H9 (cell line): Measurements from ENCODE around the gene NR3C2. TPM values are rescaled to one million over a fixed set of nuclear protein-coding genes. Genes with fewer than 3 reads are reported as not detected.
A peak's percentile ranks its signal among the peaks of the same experiment; 100 is the strongest.

ENCODE experiments used
- DNase-seq: peaks from one replicate; pipeline ENCODE4 v3.0.0-alpha.2; 2017
- H2AFZ ChIP-seq: one replicate; pipeline ENCODE4 v1.6.1; 2013; ENCODE audit warnings: mild to moderate bottlenecking, low read length, control low read depth, moderate library complexity
- H2AK5ac ChIP-seq: 2 replicates; pipeline ENCODE4 v1.6.1; 2013; ENCODE audit warnings: low read length, control low read depth, mixed read lengths; ENCODE audit not compliant: insufficient read length
- H2BK120ac ChIP-seq: one replicate; pipeline ENCODE4 v1.6.1; 2013; ENCODE audit warnings: low read depth, mild to moderate bottlenecking, low read length, control low read depth, inconsistent platforms; ENCODE audit not compliant: poor library complexity, severe bottlenecking
- H2BK12ac ChIP-seq: 2 replicates; pipeline ENCODE4 v1.6.1; 2013; ENCODE audit warnings: low read length, control low read depth, mixed read lengths, low read depth; ENCODE audit not compliant: insufficient read length
- H2BK15ac ChIP-seq: 2 replicates; pipeline ENCODE4 v1.6.1; 2013; ENCODE audit warnings: low read depth, low read length, control low read depth
- H2BK20ac ChIP-seq: one replicate; pipeline ENCODE4 v1.6.1; 2013; ENCODE audit warnings: low read depth, mild to moderate bottlenecking, low read length, control low read depth, inconsistent platforms; ENCODE audit not compliant: poor library complexity, severe bottlenecking
- H2BK5ac ChIP-seq: 2 replicates; pipeline ENCODE4 v1.6.1; 2013; ENCODE audit warnings: low read length, control low read depth, mixed read lengths; ENCODE audit not compliant: insufficient read length
- H3K14ac ChIP-seq: 2 replicates; pipeline ENCODE4 v1.6.1; 2013; ENCODE audit warnings: low read length, control low read depth; ENCODE audit not compliant: insufficient read depth
- H3K18ac ChIP-seq: 2 replicates; pipeline ENCODE4 v1.6.1; 2013; ENCODE audit warnings: low read depth, mild to moderate bottlenecking, mixed read lengths, low read length, control low read depth; ENCODE audit not compliant: insufficient read length
- H3K23ac ChIP-seq: 2 replicates; pipeline ENCODE4 v1.6.1; 2013; ENCODE audit warnings: low read length, control low read depth, mixed read lengths, low read depth; ENCODE audit not compliant: insufficient read length
- H3K23me2 ChIP-seq: 2 replicates; pipeline ENCODE4 v1.6.1; 2013; ENCODE audit warnings: low read depth, mild to moderate bottlenecking, mixed read lengths, low read length, control low read depth; ENCODE audit not compliant: insufficient read length, poor library complexity, severe bottlenecking
- H3K27ac ChIP-seq: 2 replicates; pipeline ENCODE4 v1.5.1; 2013; ENCODE audit warnings: low read length, control low read depth, mixed read lengths, low read depth; ENCODE audit not compliant: insufficient read length
- H3K27me3 ChIP-seq: 2 replicates; pipeline ENCODE4 v1.6.1; 2013; ENCODE audit warnings: low read length, control low read depth, inconsistent platforms; ENCODE audit not compliant: insufficient read depth
- H3K4ac ChIP-seq: 2 replicates; pipeline ENCODE4 v1.6.1; 2013; ENCODE audit warnings: low read depth, mild to moderate bottlenecking, control low read depth, inconsistent platforms, low read length, moderate library complexity
- H3K4me1 ChIP-seq: 2 replicates; pipeline ENCODE4 v1.6.1; 2013; ENCODE audit warnings: low read length, control low read depth, inconsistent platforms; ENCODE audit not compliant: insufficient read depth
- H3K4me2 ChIP-seq: 2 replicates; pipeline ENCODE4 v1.6.1; 2013; ENCODE audit warnings: low read length, control low read depth, mixed read lengths; ENCODE audit not compliant: insufficient read length, insufficient read depth
- H3K56ac ChIP-seq: 2 replicates; pipeline ENCODE4 v1.6.1; 2013; ENCODE audit warnings: low read depth, mild to moderate bottlenecking, mixed read lengths, low read length, control low read depth; ENCODE audit not compliant: insufficient read length
- H3K79me1 ChIP-seq: 2 replicates; pipeline ENCODE4 v1.6.1; 2013; ENCODE audit warnings: low read depth, mild to moderate bottlenecking, moderate library complexity, low read length, control low read depth, inconsistent platforms; ENCODE audit not compliant: insufficient read depth, poor library complexity, severe bottlenecking
- H3K79me2 ChIP-seq: 2 replicates; pipeline ENCODE4 v1.6.1; 2013; ENCODE audit warnings: low read length, control low read depth, inconsistent platforms; ENCODE audit not compliant: insufficient read depth
- H3K9ac ChIP-seq: 2 replicates; pipeline ENCODE4 v1.6.1; 2013; ENCODE audit warnings: low read length, control low read depth, mixed read lengths; ENCODE audit not compliant: insufficient read length; ENCODE audit errors: extremely low read depth
- H3K9me3 ChIP-seq: one replicate; pipeline ENCODE4 v1.6.1; 2013; ENCODE audit warnings: low read depth, low read length, inconsistent platforms; ENCODE audit not compliant: control insufficient read depth
- H3T11ph ChIP-seq: one replicate; pipeline ENCODE4 v1.6.1; 2013; ENCODE audit warnings: mild to moderate bottlenecking, low read length, control low read depth, inconsistent platforms
- H4K20me1 ChIP-seq: one replicate; pipeline ENCODE4 v1.6.1; 2013; ENCODE audit not compliant: control insufficient read depth, insufficient read length, insufficient read depth
- H4K5ac ChIP-seq: 2 replicates; pipeline ENCODE4 v1.6.1; 2013; ENCODE audit warnings: low read depth, mild to moderate bottlenecking, mixed read lengths, low read length, control low read depth; ENCODE audit not compliant: insufficient read length
- H4K8ac ChIP-seq: replicated peaks from 2 replicates; pipeline ENCODE4 v1.6.1; 2013; ENCODE audit warnings: low read length, control low read depth, mixed read lengths, low read depth; ENCODE audit not compliant: insufficient read length
- H4K91ac ChIP-seq: 2 replicates; pipeline ENCODE4 v1.6.1; 2013; ENCODE audit warnings: low read depth, mild to moderate bottlenecking, moderate library complexity, mixed read lengths, low read length, control low read depth; ENCODE audit not compliant: insufficient read length
- H3K27ac Mint-ChIP-seq, 3 experiments: 2 replicates in 2 of 3; 3 replicates in 1 of 3; pipeline ENCODE4 v1.8.0; 2020 to 2021; ENCODE audit warnings: mixed read lengths in 3 of 3, mild to moderate bottlenecking in 1 of 3, moderate library complexity in 1 of 3
- H3K27me3 Mint-ChIP-seq: 2 replicates; pipeline ENCODE4 v1.8.0; 2021; ENCODE audit warnings: low read depth, mild to moderate bottlenecking, moderate library complexity, mixed read lengths
- H3K36me3 Mint-ChIP-seq, 3 experiments: 2 replicates in 2 of 3; 3 replicates in 1 of 3; pipeline ENCODE4 v1.8.0; 2020 to 2021; ENCODE audit warnings: low read depth in 3 of 3, mixed read lengths in 3 of 3; ENCODE audit not compliant: insufficient read depth in 1 of 3
- H3K4me1 Mint-ChIP-seq, 2 experiments: 2 replicates each; pipeline ENCODE4 v1.8.0; 2020; ENCODE audit warnings: mixed read lengths in 2 of 2
- H3K4me3 Mint-ChIP-seq, 2 experiments: 2 replicates in 1 of 2; 3 replicates in 1 of 2; pipeline ENCODE4 v1.8.0; 2020 to 2021; ENCODE audit warnings: mild to moderate bottlenecking in 2 of 2, mixed read lengths in 2 of 2, moderate library complexity in 1 of 2
- H3K9me3 Mint-ChIP-seq, 2 experiments: 2 replicates in 1 of 2; 3 replicates in 1 of 2; pipeline ENCODE4 v1.8.0; 2020; ENCODE audit warnings: mild to moderate bottlenecking in 2 of 2, mixed read lengths in 2 of 2, moderate library complexity in 1 of 2
- total RNA-seq: library from RNA; stranded (reverse); gene quantifications from 2 replicates; pipeline ENCODE4 v1.2.1, GENCODE V29; 2021
- TF ChIP-seq, protein P1 (sequence below): fragments of 200-600 bp; sonication (generic); conservative IDR thresholded peaks from 3 replicates; pipeline ENCODE4 v1.8.0; 2021; ENCODE audit warnings: antibody characterized with exemption, mild to moderate bottlenecking

NR3C2 gene
- total RNA-seq, 1 experiment from 2014 or later: 1.4 TPM

DNA sequence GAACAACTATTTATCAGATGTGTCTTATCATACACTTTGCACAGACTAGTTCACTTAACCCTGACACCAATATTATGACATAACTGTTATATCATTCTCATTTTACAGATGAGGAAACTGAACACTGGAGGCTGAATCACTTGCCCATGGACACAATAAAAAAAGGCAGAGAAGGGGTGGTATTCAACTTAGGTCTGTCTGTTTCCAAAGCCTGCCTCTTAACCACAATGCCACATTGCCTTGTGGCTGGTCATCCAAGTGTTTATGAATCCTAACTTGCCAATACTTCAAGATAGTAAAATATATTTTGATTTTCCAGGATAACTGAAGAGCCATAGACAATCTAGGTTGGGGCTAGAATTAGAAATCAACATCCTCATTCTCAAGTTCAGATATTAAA is 327.8 kb downstream of the NR3C2 start:
- no peak overlapping the region for H3T11ph ChIP-seq
- no peaks in the 10 kb centered on the region for H3K27me3 Mint-ChIP-seq
- no peak overlapping the region for H3K4me3 Mint-ChIP-seq
- H3K4me1 Mint-ChIP-seq: peaks cover 47 to 56% of the 10 kb centered on the region in 2 experiments
- H3K79me1 ChIP-seq: no peaks in the 10 kb centered on the region
- peaks cover 0 to 3% of the 10 kb centered on the region in 2 experiments; a peak in 2 of 5 replicates for H3K9me3 Mint-ChIP-seq
- no peak overlapping the region for H2BK5ac ChIP-seq
- DNase-seq: no peak
- H2AFZ ChIP-seq: no peak overlapping the region
- H3K9me3 ChIP-seq: no peaks in the 10 kb centered on the region
- H3K4ac ChIP-seq: no peak overlapping the region
- H3K4me2 ChIP-seq: no peak overlapping the region
- no peak overlapping the region for H4K91ac ChIP-seq
- TF ChIP-seq, protein P1, sequence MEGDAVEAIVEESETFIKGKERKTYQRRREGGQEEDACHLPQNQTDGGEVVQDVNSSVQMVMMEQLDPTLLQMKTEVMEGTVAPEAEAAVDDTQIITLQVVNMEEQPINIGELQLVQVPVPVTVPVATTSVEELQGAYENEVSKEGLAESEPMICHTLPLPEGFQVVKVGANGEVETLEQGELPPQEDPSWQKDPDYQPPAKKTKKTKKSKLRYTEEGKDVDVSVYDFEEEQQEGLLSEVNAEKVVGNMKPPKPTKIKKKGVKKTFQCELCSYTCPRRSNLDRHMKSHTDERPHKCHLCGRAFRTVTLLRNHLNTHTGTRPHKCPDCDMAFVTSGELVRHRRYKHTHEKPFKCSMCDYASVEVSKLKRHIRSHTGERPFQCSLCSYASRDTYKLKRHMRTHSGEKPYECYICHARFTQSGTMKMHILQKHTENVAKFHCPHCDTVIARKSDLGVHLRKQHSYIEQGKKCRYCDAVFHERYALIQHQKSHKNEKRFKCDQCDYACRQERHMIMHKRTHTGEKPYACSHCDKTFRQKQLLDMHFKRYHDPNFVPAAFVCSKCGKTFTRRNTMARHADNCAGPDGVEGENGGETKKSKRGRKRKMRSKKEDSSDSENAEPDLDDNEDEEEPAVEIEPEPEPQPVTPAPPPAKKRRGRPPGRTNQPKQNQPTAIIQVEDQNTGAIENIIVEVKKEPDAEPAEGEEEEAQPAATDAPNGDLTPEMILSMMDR: no peak
- no peaks in the 10 kb centered on the region for H4K20me1 ChIP-seq
- H3K27ac Mint-ChIP-seq: peak overlapping the region in 1 of 3 experiments; percentile 12; a peak in 2 of 7 replicates
- no peaks in the 10 kb centered on the region for H3K23me2 ChIP-seq
- no peak overlapping the region for H3K9ac ChIP-seq
- no peak overlapping the region for H2AK5ac ChIP-seq
- no peak overlapping the region for H4K8ac ChIP-seq
- H3K27ac ChIP-seq: no peak overlapping the region
- H3K18ac ChIP-seq: no peak overlapping the region
- no peak overlapping the region for H2BK12ac ChIP-seq
- no peak overlapping the region for H3K14ac ChIP-seq
- H3K27me3 ChIP-seq: no peaks in the 10 kb centered on the region
- H3K36me3 Mint-ChIP-seq: peaks cover 0 to 8% (median 1%) of the 10 kb centered on the region in 3 experiments; a peak in 2 of 7 replicates
- H2BK120ac ChIP-seq: no peak overlapping the region
- H3K56ac ChIP-seq: no peak overlapping the region
- no peak overlapping the region for H2BK15ac ChIP-seq
- H3K23ac ChIP-seq: no peak overlapping the region
- H2BK20ac ChIP-seq: no peak overlapping the region
- no peaks in the 10 kb centered on the region for H3K79me2 ChIP-seq
- no peaks in the 10 kb centered on the region for H3K4me1 ChIP-seq
- H4K5ac ChIP-seq: no peak overlapping the region
